Activated naive CD4-positive, alpha-beta T cell treated with anti-CD3 and anti-CD28 coated beads, Interleukin-2, amount 10 ng/mL, durations not matched to agents 7 days and 5 days (primary cell): ENCODE measurements around the gene UNC13B.

ENCODE experiments used
- CTCF ChIA-PET: fragments of 350-600 bp; sonication (Branson Sonifier 250); formaldehyde crosslinking; loops from one replicate; lab custom pipeline; 2021; ENCODE audit warnings: antibody characterized with exemption; lab: Charles Lee
- DNase-seq: peaks from one replicate; pipeline ENCODE4 v3.0.0-alpha.2; 2020
- H3K27ac Mint-ChIP-seq: one replicate; pipeline ENCODE4 v1.8.0; 2021; ENCODE audit warnings: mild to moderate bottlenecking, moderate library complexity, mixed read lengths
- H3K27me3 Mint-ChIP-seq: one replicate; pipeline ENCODE4 v1.8.0; 2021; ENCODE audit warnings: mild to moderate bottlenecking, mixed read lengths
- H3K36me3 Mint-ChIP-seq: one replicate; pipeline ENCODE4 v1.8.0; 2021; ENCODE audit warnings: mixed read lengths
- H3K4me1 Mint-ChIP-seq: one replicate; pipeline ENCODE4 v1.8.0; 2021; ENCODE audit warnings: mixed read lengths
- H3K4me3 Mint-ChIP-seq: one replicate; pipeline ENCODE4 v1.8.0; 2021; ENCODE audit warnings: mild to moderate bottlenecking, moderate library complexity, mixed read lengths
- H3K9me3 Mint-ChIP-seq: one replicate; pipeline ENCODE4 v1.8.0; 2021; ENCODE audit warnings: mixed read lengths

UNC13B gene

GRCh38 chr9:35288778-35289177, 127.0 kb downstream of the UNC13B start:
- Mint-ChIP-seq H3K4me3 (no peak overlapping the region), H3K27ac (no peak overlapping the region), H3K9me3 (no peaks in the 10 kb centered on the region), H3K4me1 (no peaks in the 10 kb centered on the region), H3K27me3 (peaks cover 2% of the 10 kb centered on the region), H3K36me3 (no peaks in the 10 kb centered on the region)
- CTCF ChIA-PET = no interaction called here
- no peak for DNase-seq

- H3K36me3 Mint-ChIP-seq = no peaks in the 10 kb centered on the region
- no peak for DNase-seq
- H3K4me3 Mint-ChIP-seq = no peak overlapping the region
- H3K9me3 Mint-ChIP-seq = no peaks in the 10 kb centered on the region
- no peaks in the 10 kb centered on the region for H3K27me3 Mint-ChIP-seq
- H3K27ac Mint-ChIP-seq = no peak overlapping the region
- CTCF ChIA-PET = no interaction called here
- no peaks in the 10 kb centered on the region for H3K4me1 Mint-ChIP-seq
Observed at GRCh38 chr9:35293376-35293964, 131.7 kb downstream of the UNC13B start.

- Mint-ChIP-seq H3K9me3 (no peaks in the 10 kb centered on the region), H3K27me3 (no peaks in the 10 kb centered on the region), H3K36me3 (no peaks in the 10 kb centered on the region), H3K27ac (no peak overlapping the region), H3K4me3 (no peak overlapping the region), H3K4me1 (no peaks in the 10 kb centered on the region)
- CTCF ChIA-PET = no interaction called here
- DNase-seq = no peak
Observed at GRCh38 chr9:35294066-35294465, 132.3 kb downstream of the UNC13B start.

GRCh38 chr9:35294556-35294955, 132.7 kb downstream of the UNC13B start:
- no peaks in the 10 kb centered on the region for H3K36me3 Mint-ChIP-seq
- H3K27ac Mint-ChIP-seq = no peak overlapping the region
- no peaks in the 10 kb centered on the region for H3K9me3 Mint-ChIP-seq
- H3K4me3 Mint-ChIP-seq = no peak overlapping the region
- H3K4me1 Mint-ChIP-seq = no peaks in the 10 kb centered on the region
- H3K27me3 Mint-ChIP-seq = no peaks in the 10 kb centered on the region
- DNase-seq = no peak
- CTCF ChIA-PET = no interaction called here

GRCh38 chr9:35295369-35296036, 133.7 kb downstream of the UNC13B start:
- Mint-ChIP-seq H3K4me1 (no peaks in the 10 kb centered on the region), H3K27ac (no peak overlapping the region), H3K4me3 (no peak overlapping the region), H3K36me3 (no peaks in the 10 kb centered on the region), H3K9me3 (no peaks in the 10 kb centered on the region), H3K27me3 (no peaks in the 10 kb centered on the region)
- CTCF ChIA-PET = no interaction called here
- DNase-seq = no peak

GRCh38 chr9:35303567-35303966, 141.8 kb downstream of the UNC13B start:
- H3K27me3 Mint-ChIP-seq = peaks cover 40% of the 10 kb centered on the region
- no peaks in the 10 kb centered on the region for H3K4me1 Mint-ChIP-seq
- DNase-seq = no peak
- no peaks in the 10 kb centered on the region for H3K9me3 Mint-ChIP-seq
- CTCF ChIA-PET = no interaction called here
- H3K36me3 Mint-ChIP-seq = no peaks in the 10 kb centered on the region
- no peak overlapping the region for H3K4me3 Mint-ChIP-seq
- H3K27ac Mint-ChIP-seq = no peak overlapping the region

- DNase-seq = no peak
- peaks cover 45% of the 10 kb centered on the region for H3K27me3 Mint-ChIP-seq
- H3K4me1 Mint-ChIP-seq = no peaks in the 10 kb centered on the region
- no peak overlapping the region for H3K27ac Mint-ChIP-seq
- H3K9me3 Mint-ChIP-seq = no peaks in the 10 kb centered on the region
- no peaks in the 10 kb centered on the region for H3K36me3 Mint-ChIP-seq
- CTCF ChIA-PET = no interaction called here
- no peak overlapping the region for H3K4me3 Mint-ChIP-seq
Observed at GRCh38 chr9:35306283-35306682, 144.5 kb downstream of the UNC13B start.

- CTCF ChIA-PET = interaction anchor here (0.8 to 1.2 kb wide), 2 partner anchors 21 to 245 kb away, joined by 3 to 4 read pairs; no protein-coding TSS in a partner anchor
- H3K27ac Mint-ChIP-seq = no peak overlapping the region
- no peak overlapping the region for H3K4me3 Mint-ChIP-seq
- no peaks in the 10 kb centered on the region for H3K4me1 Mint-ChIP-seq
- H3K27me3 Mint-ChIP-seq = peaks cover 42% of the 10 kb centered on the region
- no peaks in the 10 kb centered on the region for H3K36me3 Mint-ChIP-seq
- no peak for DNase-seq
- H3K9me3 Mint-ChIP-seq = no peaks in the 10 kb centered on the region
Observed at GRCh38 chr9:35308316-35308715, 146.5 kb downstream of the UNC13B start.

- Mint-ChIP-seq H3K4me3 (no peak overlapping the region), H3K27ac (no peak overlapping the region), H3K9me3 (no peaks in the 10 kb centered on the region), H3K27me3 (peaks cover 16% of the 10 kb centered on the region), H3K36me3 (no peaks in the 10 kb centered on the region), H3K4me1 (no peaks in the 10 kb centered on the region)
- CTCF ChIA-PET = no interaction called here
- DNase-seq = no peak
Observed at GRCh38 chr9:35311891-35312639, 150.3 kb downstream of the UNC13B start.

GRCh38 chr9:35313460-35313859, 151.7 kb downstream of the UNC13B start:
- Mint-ChIP-seq H3K27ac (no peak overlapping the region), H3K27me3 (peaks cover 5% of the 10 kb centered on the region), H3K4me3 (no peak overlapping the region), H3K9me3 (no peaks in the 10 kb centered on the region), H3K36me3 (no peaks in the 10 kb centered on the region), H3K4me1 (no peaks in the 10 kb centered on the region)
- no peak for DNase-seq
- CTCF ChIA-PET = no interaction called here

- no peak for DNase-seq
- Mint-ChIP-seq H3K36me3 (no peaks in the 10 kb centered on the region), H3K9me3 (no peaks in the 10 kb centered on the region), H3K4me3 (no peak overlapping the region), H3K27ac (no peak overlapping the region), H3K27me3 (peaks cover 5% of the 10 kb centered on the region), H3K4me1 (no peaks in the 10 kb centered on the region)
- CTCF ChIA-PET = no interaction called here
Observed at GRCh38 chr9:35313916-35314315, 152.1 kb downstream of the UNC13B start.

- Mint-ChIP-seq H3K27ac (no peak overlapping the region), H3K9me3 (no peaks in the 10 kb centered on the region), H3K27me3 (no peaks in the 10 kb centered on the region), H3K4me3 (no peak overlapping the region), H3K4me1 (no peaks in the 10 kb centered on the region), H3K36me3 (no peaks in the 10 kb centered on the region)
- DNase-seq = no peak
- CTCF ChIA-PET = no interaction called here
Observed at GRCh38 chr9:35318741-35319140, 156.9 kb downstream of the UNC13B start.

GRCh38 chr9:35322075-35322885, 160.5 kb downstream of the UNC13B start:
- Mint-ChIP-seq H3K4me1 (no peaks in the 10 kb centered on the region), H3K4me3 (no peak overlapping the region), H3K27ac (no peak overlapping the region), H3K9me3 (no peaks in the 10 kb centered on the region), H3K27me3 (peaks cover 3% of the 10 kb centered on the region), H3K36me3 (no peaks in the 10 kb centered on the region)
- no peak for DNase-seq
- CTCF ChIA-PET = no interaction called here

- Mint-ChIP-seq H3K9me3 (no peaks in the 10 kb centered on the region), H3K4me1 (no peaks in the 10 kb centered on the region), H3K36me3 (no peaks in the 10 kb centered on the region), H3K27ac (no peak overlapping the region), H3K4me3 (no peak overlapping the region), H3K27me3 (peaks cover 10% of the 10 kb centered on the region)
- CTCF ChIA-PET = no interaction called here
- no peak for DNase-seq
Observed at GRCh38 chr9:35324966-35325365, 163.2 kb downstream of the UNC13B start.
